Fibroblast of pulmonary artery (primary cell): ENCODE data around the gene TXNDC15.
"Not testable (repeated sequence)": the region's sequence is repeated elsewhere in the genome, so short reads cannot be mapped to it uniquely, and the experiment has no call there.

Source experiments
- DNase-seq: peaks from one replicate; pipeline ENCODE4 v3.0.0-alpha.2; 2010; ENCODE audit warnings: low read depth
- H3K4me3 ChIP-seq: replicated peaks from 2 replicates; pipeline ENCODE4 v1.5.1; 2011; ENCODE audit warnings: low read depth, mild to moderate bottlenecking, control low read depth, low read length, moderate library complexity
- TF ChIP-seq, protein P1 (sequence below): IDR thresholded peaks from 2 replicates; pipeline ENCODE4 v1.5.1; 2011; ENCODE audit warnings: mild to moderate bottlenecking, control low read depth, low read length, inconsistent platforms; ENCODE audit errors: missing control alignments

Gene TXNDC15, protein sequence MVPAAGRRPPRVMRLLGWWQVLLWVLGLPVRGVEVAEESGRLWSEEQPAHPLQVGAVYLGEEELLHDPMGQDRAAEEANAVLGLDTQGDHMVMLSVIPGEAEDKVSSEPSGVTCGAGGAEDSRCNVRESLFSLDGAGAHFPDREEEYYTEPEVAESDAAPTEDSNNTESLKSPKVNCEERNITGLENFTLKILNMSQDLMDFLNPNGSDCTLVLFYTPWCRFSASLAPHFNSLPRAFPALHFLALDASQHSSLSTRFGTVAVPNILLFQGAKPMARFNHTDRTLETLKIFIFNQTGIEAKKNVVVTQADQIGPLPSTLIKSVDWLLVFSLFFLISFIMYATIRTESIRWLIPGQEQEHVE

DNA sequence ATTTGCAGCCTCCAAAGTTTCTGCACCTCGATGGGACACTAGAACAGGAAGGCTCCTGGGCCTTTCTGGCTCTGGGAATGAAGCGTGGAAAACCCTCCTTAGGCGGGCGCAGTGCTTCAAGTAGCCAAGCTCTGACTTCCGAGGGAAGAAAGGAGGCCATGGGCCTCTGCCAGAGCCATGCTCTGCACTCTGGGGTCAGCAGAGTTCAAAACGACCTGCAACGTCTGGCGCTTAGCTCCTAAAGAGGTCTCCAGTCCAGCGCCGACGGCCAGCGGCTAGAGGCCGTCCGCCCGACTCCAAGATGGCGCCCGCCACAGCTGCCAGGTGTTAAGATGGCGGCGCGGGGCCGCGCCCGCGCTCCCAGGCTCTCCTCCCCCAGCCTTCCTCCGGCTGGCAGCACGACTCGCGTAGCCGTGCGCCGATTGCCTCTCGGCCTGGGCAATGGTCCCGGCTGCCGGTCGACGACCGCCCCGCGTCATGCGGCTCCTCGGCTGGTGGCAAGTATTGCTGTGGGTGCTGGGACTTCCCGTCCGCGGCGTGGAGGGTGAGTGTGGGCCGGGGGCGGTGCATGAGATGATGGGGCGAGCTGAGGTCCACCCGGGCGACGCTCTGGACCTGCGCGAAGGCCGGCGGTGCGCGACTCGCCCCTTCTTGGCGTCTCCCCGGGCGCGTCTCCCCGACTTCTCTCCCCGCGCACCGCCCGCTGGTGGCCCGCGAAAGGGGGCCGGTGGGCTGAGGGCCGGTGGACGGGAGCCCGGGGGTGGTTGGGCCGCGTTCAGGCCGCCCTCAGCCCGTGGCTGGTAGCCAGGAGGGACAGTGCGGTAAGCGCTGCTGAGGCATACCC lies at the start of gene TXNDC15:
Gene TXNDC15, plus strand, starts transcription at position 385 of the 844 bp plus-strand sequence. Its CDS starts 57 bp downstream, at position 442.
- TF ChIP-seq, protein P1, sequence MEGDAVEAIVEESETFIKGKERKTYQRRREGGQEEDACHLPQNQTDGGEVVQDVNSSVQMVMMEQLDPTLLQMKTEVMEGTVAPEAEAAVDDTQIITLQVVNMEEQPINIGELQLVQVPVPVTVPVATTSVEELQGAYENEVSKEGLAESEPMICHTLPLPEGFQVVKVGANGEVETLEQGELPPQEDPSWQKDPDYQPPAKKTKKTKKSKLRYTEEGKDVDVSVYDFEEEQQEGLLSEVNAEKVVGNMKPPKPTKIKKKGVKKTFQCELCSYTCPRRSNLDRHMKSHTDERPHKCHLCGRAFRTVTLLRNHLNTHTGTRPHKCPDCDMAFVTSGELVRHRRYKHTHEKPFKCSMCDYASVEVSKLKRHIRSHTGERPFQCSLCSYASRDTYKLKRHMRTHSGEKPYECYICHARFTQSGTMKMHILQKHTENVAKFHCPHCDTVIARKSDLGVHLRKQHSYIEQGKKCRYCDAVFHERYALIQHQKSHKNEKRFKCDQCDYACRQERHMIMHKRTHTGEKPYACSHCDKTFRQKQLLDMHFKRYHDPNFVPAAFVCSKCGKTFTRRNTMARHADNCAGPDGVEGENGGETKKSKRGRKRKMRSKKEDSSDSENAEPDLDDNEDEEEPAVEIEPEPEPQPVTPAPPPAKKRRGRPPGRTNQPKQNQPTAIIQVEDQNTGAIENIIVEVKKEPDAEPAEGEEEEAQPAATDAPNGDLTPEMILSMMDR: no peak
- DNase-seq: peak; percentile 87
- peak within 1 kb of the TSS; percentile 84 for H3K4me3 ChIP-seq

DNA sequence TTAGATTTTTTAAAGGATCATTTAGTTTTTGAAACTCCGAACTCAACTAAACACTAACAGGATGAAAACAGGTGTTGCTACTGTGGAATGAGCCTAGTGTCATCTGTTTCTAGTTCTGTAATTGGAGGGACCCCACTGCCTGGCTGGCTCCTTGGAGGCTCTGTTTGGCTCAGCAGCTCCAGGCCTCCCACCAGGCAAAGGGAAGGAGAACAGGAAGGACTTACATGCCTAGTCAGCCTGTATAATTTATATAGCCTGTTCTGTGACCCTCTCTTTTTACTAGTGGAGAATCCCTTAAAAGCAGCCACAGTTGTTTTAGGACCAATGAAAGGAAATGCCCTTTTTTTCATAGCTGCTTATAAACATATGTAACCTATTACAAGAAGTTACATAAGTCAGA lies 49.5 kb upstream of the TXNDC15 start:
- DNase-seq: no peak
- TF ChIP-seq, protein P1: no peak
- no peak overlapping the region for H3K4me3 ChIP-seq

DNA sequence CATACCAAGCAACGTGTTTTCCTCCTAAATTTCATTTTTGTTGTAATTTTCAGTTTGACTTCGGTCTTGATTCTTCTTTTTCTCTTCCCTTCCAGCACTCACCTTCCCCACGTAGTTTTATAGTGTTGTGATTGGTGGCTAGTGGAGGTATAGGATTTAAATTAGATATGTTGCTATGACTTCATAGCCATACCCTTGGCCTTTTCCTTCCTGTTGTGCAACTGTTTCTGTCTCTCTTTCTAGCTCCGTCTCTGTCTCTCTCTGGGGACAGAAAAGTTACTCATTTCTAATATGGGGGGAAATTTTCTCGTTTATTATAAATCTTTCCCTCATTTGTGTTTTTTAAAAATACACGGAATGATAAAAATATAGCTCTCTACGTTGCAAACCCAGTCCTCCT lies 49.0 kb upstream of the TXNDC15 start:
- no peak overlapping the region for H3K4me3 ChIP-seq
- DNase-seq: peak; percentile 29
- TF ChIP-seq, protein P1: no peak

DNA sequence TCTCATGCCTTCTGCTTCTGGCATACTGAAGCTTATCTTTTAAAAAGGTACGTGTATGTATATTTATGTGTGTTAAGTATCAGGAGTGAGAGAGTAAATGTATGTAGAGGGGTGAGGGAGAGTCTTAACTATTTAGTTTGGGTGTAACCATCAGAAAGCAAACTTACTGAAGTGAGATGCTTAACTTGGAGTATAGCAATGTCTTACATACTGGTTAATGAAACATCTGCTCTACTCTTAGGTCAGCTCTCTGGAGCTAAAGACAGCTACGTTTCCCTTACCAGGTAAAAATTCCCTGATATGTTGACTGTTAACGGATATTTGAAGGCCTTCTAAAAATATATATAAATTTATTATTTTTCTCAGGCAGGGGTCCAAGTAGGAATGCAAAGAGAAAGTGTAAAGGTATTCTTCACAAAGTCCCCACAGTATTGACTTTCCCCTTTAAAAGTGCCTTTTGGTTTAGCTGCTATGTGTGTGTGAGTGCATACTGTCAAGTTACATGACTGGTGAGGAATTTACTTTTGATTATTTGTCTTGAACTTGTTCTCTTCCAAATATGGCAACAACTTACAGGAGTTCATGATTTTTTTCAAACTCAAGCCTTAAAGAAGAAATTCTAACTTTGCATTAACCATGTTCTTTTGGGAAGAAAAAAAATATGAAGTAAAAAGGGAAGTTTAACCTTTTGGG lies 40.7 kb upstream of the TXNDC15 start:
- TF ChIP-seq, protein P1: no peak
- H3K4me3 ChIP-seq: no peak overlapping the region
- DNase-seq: peak; percentile 40

DNA sequence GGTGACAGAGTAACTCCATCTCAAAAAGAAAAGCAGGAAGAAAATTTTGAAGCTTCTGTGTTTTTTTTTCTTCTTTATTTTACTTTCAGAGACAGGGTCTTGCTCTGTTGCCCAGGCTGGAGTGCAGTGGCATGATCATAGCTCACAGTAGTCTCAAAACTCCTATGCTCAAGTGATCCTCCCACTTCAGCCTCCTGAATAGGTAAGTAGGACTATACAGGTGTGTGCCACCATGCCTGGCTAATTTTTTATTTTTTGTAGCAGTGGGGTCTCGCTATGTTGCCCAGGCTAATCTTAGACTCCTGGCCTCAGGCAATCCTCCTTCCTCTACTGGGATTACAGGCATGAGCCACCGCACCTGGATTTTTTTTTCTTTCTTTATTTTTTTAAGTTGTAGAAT lies 38.5 kb upstream of the TXNDC15 start:
- TF ChIP-seq, protein P1: no peak
- DNase-seq: no peak

DNA sequence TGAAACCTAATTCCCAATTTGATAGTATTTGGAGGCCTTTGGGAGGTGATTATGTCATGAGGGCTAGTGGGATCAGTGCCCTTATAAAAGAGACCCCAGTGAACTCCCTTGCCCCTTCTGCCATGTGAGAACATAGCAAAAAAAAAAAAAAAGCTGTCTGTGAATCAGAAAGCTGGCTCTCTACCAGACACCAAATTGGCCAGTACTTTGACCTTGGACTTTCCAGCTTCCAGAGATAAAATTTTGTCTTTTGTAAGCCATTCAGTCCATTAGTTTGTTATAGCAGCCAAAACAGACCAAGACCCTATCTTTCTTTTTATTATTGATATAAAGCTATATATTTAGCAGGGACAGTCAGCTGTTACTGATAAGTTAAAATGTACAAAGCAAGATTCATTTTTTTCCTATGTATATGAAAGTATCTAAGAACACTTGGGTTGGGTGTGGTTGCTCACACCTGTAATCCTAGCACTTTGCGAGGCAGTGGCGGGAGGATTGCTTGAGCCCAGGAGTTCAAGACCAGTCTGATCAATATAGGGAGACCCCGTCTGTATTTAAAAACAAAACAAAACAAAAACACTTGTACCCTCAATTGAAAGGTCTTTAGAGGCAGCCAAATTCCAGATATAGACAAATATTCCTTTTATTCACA lies 36.5 kb upstream of the TXNDC15 start:
- DNase-seq: peak; percentile 25

More for the DNA sequence above, 38.5 kb upstream of the TXNDC15 start:
- H3K4me3 ChIP-seq: no peak overlapping the region

DNA sequence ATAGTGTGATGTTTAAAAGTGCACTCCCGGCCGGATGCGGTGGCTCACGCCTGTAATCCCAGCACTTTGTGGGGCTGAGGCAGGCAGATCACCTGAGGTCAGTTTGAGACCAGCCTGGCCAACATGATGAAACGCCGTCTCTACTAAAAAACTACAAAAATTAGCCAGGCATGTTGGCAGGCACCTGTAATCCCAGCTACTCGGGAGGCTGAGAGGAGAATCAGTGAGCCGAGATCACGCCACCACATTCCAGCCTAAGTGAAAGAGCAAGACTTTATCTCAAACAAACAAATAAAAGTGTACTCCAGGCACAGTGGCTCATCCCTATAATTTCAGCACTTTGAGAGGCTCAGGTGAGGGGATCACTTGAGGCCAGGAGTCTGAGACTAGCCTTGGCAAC lies 35.8 kb upstream of the TXNDC15 start:
- H3K4me3 ChIP-seq, DNase-seq: not testable (repeated sequence)

More for the DNA sequence above, 36.5 kb upstream of the TXNDC15 start:
- TF ChIP-seq, protein P1: no peak
- H3K4me3 ChIP-seq: no peak overlapping the region
